Small intestine (tissue), 16 donors: ENCODE data around the gene CES1. TPM values are rescaled to one million over a fixed set of nuclear protein-coding genes. Genes with fewer than 3 reads are reported as not detected.

Experiments used
- DNase-seq, 2 donors: peaks; one replicate each; pipeline versions ENCODE4 v3.0.0 to v3.0.0-alpha.2; 2013
- FAIRE-seq: peaks from 2 replicates; lab custom pipeline; 2012; peaks lifted over from hg19 to GRCh38; lab: Jason Lieb, UNC
- H3K27ac ChIP-seq, 3 donors: one replicate each; pipeline ENCODE4 v1.5.1; 2013; ENCODE audit warnings: low read length in 2 of 3, mild to moderate bottlenecking in 2 of 3, control low read depth in 1 of 3, inconsistent platforms in 1 of 3, low read depth in 1 of 3, moderate library complexity in 1 of 3
- H3K27me3 ChIP-seq, 3 donors: one replicate each; pipeline ENCODE4 v1.6.1; 2013; ENCODE audit warnings: low read length in 3 of 3, inconsistent platforms in 1 of 3; ENCODE audit not compliant: control insufficient read depth in 3 of 3, insufficient read depth in 3 of 3
- H3K36me3 ChIP-seq, 3 donors: one replicate each; pipeline ENCODE4 v1.6.1; 2013; ENCODE audit warnings: low read length in 3 of 3, inconsistent platforms in 1 of 3, low read depth in 1 of 3, mild to moderate bottlenecking in 1 of 3, moderate library complexity in 1 of 3; ENCODE audit not compliant: control insufficient read depth in 3 of 3, insufficient read depth in 2 of 3
- H3K4me1 ChIP-seq, 3 donors: one replicate each; pipeline ENCODE4 v1.6.1; 2013; ENCODE audit warnings: low read length in 2 of 3, inconsistent platforms in 1 of 3, low read depth in 1 of 3, mild to moderate bottlenecking in 1 of 3, moderate library complexity in 1 of 3; ENCODE audit not compliant: control insufficient read depth in 3 of 3, insufficient read depth in 2 of 3
- H3K4me3 ChIP-seq, 3 donors: one replicate each; pipeline ENCODE4 v1.5.1; 2013; ENCODE audit warnings: low read length in 3 of 3, control low read depth in 1 of 3, inconsistent platforms in 1 of 3, low read depth in 1 of 3, mild to moderate bottlenecking in 1 of 3, moderate library complexity in 1 of 3
- H3K9me3 ChIP-seq, 2 donors: one replicate each; pipeline ENCODE4 v1.6.1; 2013; ENCODE audit warnings: low read depth in 1 of 2, low read length in 1 of 2; ENCODE audit not compliant: control insufficient read depth in 2 of 2, insufficient read depth in 1 of 2
- WGBS, 3 donors: extraction: QIAGEN DNeasy Blood & Tissue Kit; methylation state at CpG; one replicate each; pipeline ENCODE4 v1.1.7; 2013; 5-methylcytosine and 5-hydroxymethylcytosine counted together
- long read RNA-seq, 10 donors: transcript quantifications; one replicate each; lab custom pipeline, GENCODE V29; 2026
- polyA plus RNA-seq, 4 donors: library from polyadenylated mRNA; stranded (reverse) in 3 of 4; unstranded in 1 of 4; fragments of 200-250 nt in 3 of 4; fragments of 120-200 nt in 1 of 4; gene quantifications; one replicate each; pipeline versions ENCODE4 v1.2.1 to v1.2.3, GENCODE V29; 2013
- donor health status: healthy with polysubstance abuse.
- donor health status: control.
- donor health status: control.
- donor health status: Bipolar disorder and iron deficiency.
- donor health status: healthy.

The CES1 gene
- polyA plus RNA-seq, result 10 to 100 TPM in 2 of 4 donors, 1 to 10 TPM in 2; 3.1 to 34.3 (median 13.3) TPM
- long read RNA-seq, donor 1, result 0 reads
- long read RNA-seq, donor 2, result 0 reads
- long read RNA-seq, donor 3, partial matches to known transcripts, result 6 of 7 reads
- long read RNA-seq, donor 3, other reads (novel, unspliced or antisense), result 0 of 7 reads
- long read RNA-seq, donor 4, result 0 reads
- long read RNA-seq, donor 5, partial matches to known transcripts, result 0 of 1 reads
- long read RNA-seq, donor 5, other reads (novel, unspliced or antisense), result 0 of 1 reads
- long read RNA-seq, donor 6, partial matches to known transcripts, result 0 of 6 reads
- long read RNA-seq, donor 6, other reads (novel, unspliced or antisense), result 0 of 6 reads
- long read RNA-seq, donor 7, result 0 reads
- long read RNA-seq, donor 8, result 0 reads
- long read RNA-seq, donor 9, result 0 reads
- long read RNA-seq, donor 10, transcript CES1-202 (14 exons, 1,835 nt), result major isoform, 7 of 18 reads
- long read RNA-seq, donor 10, partial matches to known transcripts, result 9 of 18 reads
- long read RNA-seq, donor 10, other reads (novel, unspliced or antisense), result 0 of 18 reads

- 36 to 59% (median 38%) methylated on average over 30 of the region's 30 CpGs for WGBS, 3 donors
- H3K36me3 ChIP-seq, result no peaks in the 10 kb centered on the region
- FAIRE-seq, result no peak
- H3K27ac ChIP-seq, result peak within 1 kb of the TSS in 1 of 3 donors; percentile 22
- DNase-seq, result peak; percentile 35 to 86
- H3K27me3 ChIP-seq, result no peaks in the 10 kb centered on the region
- peaks cover 0 to 3% (median 0%) of the 10 kb centered on the region in 3 donors for H3K4me1 ChIP-seq
- no peaks in the 10 kb centered on the region for H3K9me3 ChIP-seq
- H3K4me3 ChIP-seq, result peak within 1 kb of the TSS in 1 of 3 donors; percentile 11
Measured at GRCh38 chr16:55832773-55833691, at the start of gene CES1. Gene CES1 (minus strand): TSS chr16:55833096. CDS start chr16:55833055, 41 bp downstream.

- H3K4me3 ChIP-seq, result no peak overlapping the region
- peaks cover 0 to 2% (median 0%) of the 10 kb centered on the region in 3 donors for H3K27me3 ChIP-seq
- no peaks in the 10 kb centered on the region for H3K36me3 ChIP-seq
- no peaks in the 10 kb centered on the region for H3K4me1 ChIP-seq
- no peaks in the 10 kb centered on the region for H3K9me3 ChIP-seq
- FAIRE-seq, result no peak
- WGBS, 3 donors, result 54 to 65% (median 58%) methylated on average over 4 of the region's 4 CpGs
- H3K27ac ChIP-seq, result no peak overlapping the region
- DNase-seq, result no peak
Measured at GRCh38 chr16:55876854-55877253, 44.0 kb upstream of the CES1 start.

- Histone ChIP-seq H3K27ac (no peak within 1 kb of the TSS), H3K9me3 (no peaks in the 10 kb centered on the region), H3K4me3 (no peak within 1 kb of the TSS), H3K27me3 (peaks cover 0 to 2% (median 0%) of the 10 kb centered on the region in 3 donors), H3K36me3 (no peaks in the 10 kb centered on the region), H3K4me1 (no peaks in the 10 kb centered on the region)
- no peak for DNase-seq
- WGBS, 3 donors, result 38 to 69% (median 52%) methylated on average over 2 of the region's 2 CpGs
- FAIRE-seq, result no peak
Measured at GRCh38 chr16:55875273-55875672, 42.4 kb upstream of the CES1 start, which contains the start of gene CES5A. Gene CES5A (minus strand): TSS chr16:55875373. CDS start chr16:55875221, 152 bp downstream.

GRCh38 chr16:55873122-55873521 lies 40.2 kb upstream of the CES1 start:
- H3K36me3 ChIP-seq, result no peaks in the 10 kb centered on the region
- FAIRE-seq, result no peak
- no peak overlapping the region for H3K4me3 ChIP-seq
- no peak for DNase-seq
- H3K27me3 ChIP-seq, result peaks cover 0 to 2% (median 0%) of the 10 kb centered on the region in 3 donors
- 82 to 89% (median 87%) methylated on average over 5 of the region's 5 CpGs for WGBS, 3 donors
- no peaks in the 10 kb centered on the region for H3K4me1 ChIP-seq
- H3K27ac ChIP-seq, result no peak overlapping the region
- no peaks in the 10 kb centered on the region for H3K9me3 ChIP-seq

GRCh38 chr16:55872130-55872529 lies 39.2 kb upstream of the CES1 start:
- no peak for DNase-seq
- Histone ChIP-seq H3K36me3 (no peaks in the 10 kb centered on the region), H3K27me3 (peaks cover 0 to 2% (median 0%) of the 10 kb centered on the region in 3 donors), H3K27ac (no peak overlapping the region), H3K4me1 (no peaks in the 10 kb centered on the region), H3K4me3 (no peak overlapping the region), H3K9me3 (no peaks in the 10 kb centered on the region)
- 84 to 89% (median 86%) methylated on average over 5 to 7 of the region's 7 CpGs for WGBS, 3 donors
- FAIRE-seq, result no peak

- Histone ChIP-seq H3K4me3 (no peak overlapping the region), H3K9me3 (no peaks in the 10 kb centered on the region), H3K27ac (no peak overlapping the region), H3K27me3 (peaks cover 0 to 2% (median 0%) of the 10 kb centered on the region in 3 donors), H3K4me1 (no peaks in the 10 kb centered on the region), H3K36me3 (no peaks in the 10 kb centered on the region)
- WGBS, 3 donors, result 54 to 75% (median 74%) methylated on average over 10 of the region's 10 CpGs
- FAIRE-seq, result no peak
- DNase-seq, result no peak
Measured at GRCh38 chr16:55871411-55872038, 38.6 kb upstream of the CES1 start.

GRCh38 chr16:55868980-55869379 lies 36.1 kb upstream of the CES1 start:
- DNase-seq (no peak), FAIRE-seq (no peak)
- H3K4me3 ChIP-seq, result no peak overlapping the region
- no peaks in the 10 kb centered on the region for H3K9me3 ChIP-seq
- peaks cover 0 to 2% (median 0%) of the 10 kb centered on the region in 3 donors for H3K27me3 ChIP-seq
- H3K36me3 ChIP-seq, result no peaks in the 10 kb centered on the region
- 78 to 83% (median 80%) methylated on average over 7 of the region's 7 CpGs for WGBS, 3 donors
- H3K4me1 ChIP-seq, result no peaks in the 10 kb centered on the region
- H3K27ac ChIP-seq, result no peak overlapping the region
